B cell (primary cell): Measurements from ENCODE around the gene ADGRF5. TPM values are rescaled to one million over a fixed set of nuclear protein-coding genes. Genes with fewer than 3 reads are reported as not detected.

Source experiments
- ATAC-seq: fragments of 200-7000 bp; cut with Tn5 transposase; one replicate; pipeline ENCODE4 v1.10.0; 2021; ENCODE audit warnings: low read depth, mild to moderate bottlenecking, moderate number of reproducible peaks, moderate library complexity
- CTCF ChIA-PET: fragments of 350-600 bp; sonication (Branson Sonifier 250); formaldehyde crosslinking; loops from one replicate; lab custom pipeline; 2021; ENCODE audit warnings: antibody characterized with exemption, inconsistent platforms; lab: Charles Lee
- POLR2A ChIA-PET: fragments of 350-600 bp; sonication (Branson Sonifier 250); formaldehyde crosslinking; loops from one replicate; lab custom pipeline; 2021; ENCODE audit warnings: antibody characterized with exemption; lab: Charles Lee
- DNase-seq: peaks from one replicate; pipeline ENCODE4 v3.0.0; 2013
- H2AFZ ChIP-seq: 2 replicates; pipeline ENCODE4 v1.6.1; 2012; ENCODE audit warnings: mild to moderate bottlenecking, low read depth, low read length; ENCODE audit not compliant: insufficient read depth, poor library complexity, severe bottlenecking
- H3K27ac ChIP-seq, 2 donors: 1 replicate in 1 of 2; 2 replicates in 1 of 2; pipeline ENCODE4 v1.5.1; 2012 to 2013; ENCODE audit warnings: low read length in 2 of 2, mild to moderate bottlenecking in 2 of 2, moderate library complexity in 1 of 2
- H3K27me3 ChIP-seq, 4 experiments: fragments of 200-600 bp in 1 of 4; sonication (generic) in 1 of 4; replicated peaks in 1 of 4; 1 replicate in 2 of 4; 2 replicates in 2 of 4; pipeline versions ENCODE4 v1.6.1 to v1.7.0; 2013 to 2016; ENCODE audit warnings: low read length in 3 of 4, mild to moderate bottlenecking in 2 of 4, mixed read lengths in 1 of 4, moderate library complexity in 1 of 4; ENCODE audit not compliant: insufficient read depth in 4 of 4, control insufficient read depth in 3 of 4; ENCODE audit errors: control extremely low read depth in 1 of 4
- H3K36me3 ChIP-seq, 2 experiments: replicated peaks in 1 of 2; 1 replicate in 1 of 2; 2 replicates in 1 of 2; pipeline versions ENCODE4 v1.6.1 to v1.7.1; 2013; ENCODE audit warnings: low read length in 1 of 2; ENCODE audit not compliant: insufficient read depth in 2 of 2, control insufficient read depth in 1 of 2; ENCODE audit errors: control extremely low read depth in 1 of 2, extremely low read depth in 1 of 2
- H3K4me1 ChIP-seq, 2 donors: fragments of 200-600 bp in 1 of 2; sonication (generic) in 1 of 2; 1 replicate in 1 of 2; 2 replicates in 1 of 2; pipeline versions ENCODE4 v1.5.1 to v1.6.1; 2013 to 2017; ENCODE audit warnings: low read length in 2 of 2; ENCODE audit not compliant: control insufficient read depth in 2 of 2, insufficient read depth in 2 of 2
- H3K4me2 ChIP-seq: replicated peaks from 2 replicates; pipeline ENCODE3; 2012; ENCODE audit warnings: mild to moderate bottlenecking, low read depth, low read length; ENCODE audit not compliant: poor library complexity, severe bottlenecking
- H3K4me3 ChIP-seq, 5 experiments: fragments of 200-600 bp in 1 of 5; sonication (generic) in 1 of 5; 1 replicate in 3 of 5; 2 replicates in 2 of 5; pipeline versions ENCODE4 v1.5.1 to v1.7.0; 2011 to 2016; ENCODE audit warnings: low read length in 4 of 5, mild to moderate bottlenecking in 4 of 5, low read depth in 2 of 5, control low read depth in 1 of 5, moderate library complexity in 1 of 5; ENCODE audit not compliant: insufficient read depth in 1 of 5; ENCODE audit errors: control extremely low read depth in 1 of 5, extremely low read depth in 1 of 5
- H3K79me2 ChIP-seq: fragments of 200-600 bp; sonication (generic); one replicate; pipeline ENCODE4 v1.6.0; 2016; ENCODE audit warnings: low read length; ENCODE audit not compliant: control insufficient read depth, insufficient read depth
- H3K9ac ChIP-seq: fragments of 200-600 bp; sonication (generic); 2 replicates; pipeline ENCODE4 v1.6.1; 2017; ENCODE audit warnings: mild to moderate bottlenecking, low read length, moderate library complexity
- H3K9me3 ChIP-seq, 3 donors: one replicate each; pipeline versions ENCODE4 v1.6.1 to v1.7.1; 2013; ENCODE audit warnings: low read length in 2 of 3; ENCODE audit not compliant: control insufficient read depth in 2 of 3, insufficient read depth in 1 of 3; ENCODE audit errors: control extremely low read depth in 1 of 3
- H4K20me1 ChIP-seq: 2 replicates; pipeline ENCODE4 v1.6.0; 2012; ENCODE audit warnings: mild to moderate bottlenecking, low read length; ENCODE audit not compliant: insufficient read depth, control insufficient read depth, poor library complexity, severe bottlenecking
- H3K27ac Mint-ChIP-seq: one replicate; pipeline ENCODE4 v1.8.0; 2021; ENCODE audit warnings: mixed read lengths
- H3K27me3 Mint-ChIP-seq: one replicate; pipeline ENCODE4 v1.8.0; 2021; ENCODE audit warnings: mixed read lengths
- H3K4me1 Mint-ChIP-seq: one replicate; pipeline ENCODE4 v1.8.0; 2021; ENCODE audit warnings: mixed read lengths
- H3K4me3 Mint-ChIP-seq: one replicate; pipeline ENCODE4 v1.8.0; 2021; ENCODE audit warnings: mixed read lengths
- H3K9me3 Mint-ChIP-seq: one replicate; pipeline ENCODE4 v1.8.0; 2022; ENCODE audit warnings: mixed read lengths; ENCODE audit not compliant: insufficient read depth
- EZH2 ChIP-seq: IDR thresholded peaks from 2 replicates; pipeline ENCODE4 v1.6.1; 2012; ENCODE audit warnings: borderline replicate concordance, low read depth, mild to moderate bottlenecking, moderate library complexity, low read length; ENCODE audit not compliant: insufficient read depth, poor library complexity, severe bottlenecking
- WGBS: methylation state at CpG from one replicate; pipeline ENCODE4 v1.1.5; 2013; ENCODE audit warnings: missing lambda C conversion rate; ENCODE audit not compliant: insufficient coverage; 5-methylcytosine and 5-hydroxymethylcytosine counted together
- intact Hi-C: fragments of 100-400 bp; cut with micrococcal nuclease; formaldehyde crosslinking; loops from one replicate; pipeline ENCODE4 v1.10.0; 2022
- polyA plus RNA-seq: library from polyadenylated mRNA; depleted of rRNA; stranded (reverse); fragments of >200 nt; gene quantifications from 2 replicates; pipeline ENCODE4 v1.2.3, GENCODE V29; 2012
- total RNA-seq, 2 donors: library from RNA; stranded (reverse); fragments of 120-200 nt in 1 of 2; gene quantifications; 1 replicate in 1 of 2; 2 replicates in 1 of 2; pipeline versions ENCODE4 v1.2.3 to v1.2.4, GENCODE V29; 2013 to 2022
- TF ChIP-seq, protein P1 (sequence below): fragments of 200-600 bp; IDR thresholded peaks from one replicate; pipeline ENCODE4 v1.8.0; 2022; ENCODE audit warnings: antibody characterized with exemption, mild to moderate bottlenecking

ADGRF5 gene
- total and polyA plus RNA-seq, 2 donors (not counting 1 experiment from before 2014, with no cell fraction given), result not detected

DNA sequence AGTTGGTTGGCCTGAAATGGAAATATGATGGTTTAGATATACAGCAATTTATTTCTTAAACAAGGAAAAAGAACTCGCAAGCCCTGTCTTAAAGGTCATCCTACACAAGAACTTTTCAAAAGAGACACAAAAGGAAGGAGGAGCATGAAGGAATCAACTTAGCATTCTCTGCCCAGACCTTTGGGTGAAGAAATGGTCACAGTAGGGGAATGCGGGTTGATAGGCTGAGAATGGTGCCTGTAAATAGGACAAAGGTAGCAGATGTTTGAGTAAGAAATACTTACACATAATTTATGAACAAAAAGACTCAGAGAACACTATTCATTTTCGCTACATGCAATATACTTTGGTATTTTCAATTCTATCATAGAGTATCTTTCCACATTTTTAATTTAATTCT lies 15.0 kb downstream of the ADGRF5 start:
- intact Hi-C loops, result no loop called here
- no CpG with 5 or more reads among the region's 3 CpGs for WGBS
- H3K36me3 ChIP-seq, result no peaks in the 10 kb centered on the region
- no peaks in the 10 kb centered on the region for H3K27me3 ChIP-seq
- H3K9me3 ChIP-seq, result no peaks in the 10 kb centered on the region
- CTCF ChIA-PET, result no interaction called here
- H2AFZ ChIP-seq, result no peak overlapping the region
- Mint-ChIP-seq H3K4me1 (no peaks in the 10 kb centered on the region), H3K9me3 (no peaks in the 10 kb centered on the region), H3K4me3 (no peak overlapping the region), H3K27ac (no peak overlapping the region), H3K27me3 (peaks cover 2% of the 10 kb centered on the region)
- H3K4me2 ChIP-seq, result no peak overlapping the region
- no peaks in the 10 kb centered on the region for H4K20me1 ChIP-seq
- H3K4me1 ChIP-seq, result no peaks in the 10 kb centered on the region
- no peak overlapping the region for H3K9ac ChIP-seq
- ATAC-seq (no peak), DNase-seq (no peak)
- POLR2A ChIA-PET, result no interaction called here
- no peak for TF ChIP-seq EZH2
- TF ChIP-seq, protein P1, sequence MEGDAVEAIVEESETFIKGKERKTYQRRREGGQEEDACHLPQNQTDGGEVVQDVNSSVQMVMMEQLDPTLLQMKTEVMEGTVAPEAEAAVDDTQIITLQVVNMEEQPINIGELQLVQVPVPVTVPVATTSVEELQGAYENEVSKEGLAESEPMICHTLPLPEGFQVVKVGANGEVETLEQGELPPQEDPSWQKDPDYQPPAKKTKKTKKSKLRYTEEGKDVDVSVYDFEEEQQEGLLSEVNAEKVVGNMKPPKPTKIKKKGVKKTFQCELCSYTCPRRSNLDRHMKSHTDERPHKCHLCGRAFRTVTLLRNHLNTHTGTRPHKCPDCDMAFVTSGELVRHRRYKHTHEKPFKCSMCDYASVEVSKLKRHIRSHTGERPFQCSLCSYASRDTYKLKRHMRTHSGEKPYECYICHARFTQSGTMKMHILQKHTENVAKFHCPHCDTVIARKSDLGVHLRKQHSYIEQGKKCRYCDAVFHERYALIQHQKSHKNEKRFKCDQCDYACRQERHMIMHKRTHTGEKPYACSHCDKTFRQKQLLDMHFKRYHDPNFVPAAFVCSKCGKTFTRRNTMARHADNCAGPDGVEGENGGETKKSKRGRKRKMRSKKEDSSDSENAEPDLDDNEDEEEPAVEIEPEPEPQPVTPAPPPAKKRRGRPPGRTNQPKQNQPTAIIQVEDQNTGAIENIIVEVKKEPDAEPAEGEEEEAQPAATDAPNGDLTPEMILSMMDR, result no peak
- H3K4me3 ChIP-seq, result no peak overlapping the region
- H3K79me2 ChIP-seq, result no peaks in the 10 kb centered on the region
- no peak overlapping the region for H3K27ac ChIP-seq

DNA sequence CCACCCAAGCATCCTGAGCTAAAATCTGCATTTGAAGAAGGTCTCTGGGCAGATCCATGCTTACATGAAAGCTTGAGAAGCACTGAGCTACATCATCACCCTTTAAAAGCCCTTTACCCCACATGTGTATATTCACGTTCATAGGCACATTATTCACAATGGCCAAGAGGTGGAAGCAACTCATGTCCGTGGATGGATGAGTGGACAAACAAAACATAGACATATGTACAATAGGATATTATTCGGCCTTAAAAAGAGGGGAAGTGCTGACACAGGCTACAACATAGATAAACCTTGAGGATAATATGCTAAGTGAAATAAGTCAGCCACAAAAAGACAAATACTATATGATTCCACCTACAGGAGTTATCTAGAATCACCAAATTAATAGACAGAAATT lies 17.6 kb downstream of the ADGRF5 start:
- Histone ChIP-seq H2AFZ (no peak overlapping the region), H3K27me3 (no peaks in the 10 kb centered on the region), H3K27ac (no peak overlapping the region), H3K4me3 (no peak overlapping the region), H3K9me3 (no peaks in the 10 kb centered on the region), H4K20me1 (no peaks in the 10 kb centered on the region), H3K79me2 (no peaks in the 10 kb centered on the region), H3K9ac (no peak overlapping the region), H3K36me3 (no peaks in the 10 kb centered on the region), H3K4me2 (no peak overlapping the region), H3K4me1 (no peaks in the 10 kb centered on the region)
- ChIA-PET POLR2A (no interaction called here), CTCF (no interaction called here)
- no peak for DNase-seq
- H3K27ac Mint-ChIP-seq, result no peak overlapping the region
- ATAC-seq, result no peak
- H3K4me1 Mint-ChIP-seq, result no peaks in the 10 kb centered on the region
- no CpG with 5 or more reads among the region's 3 CpGs for WGBS
- TF ChIP-seq, protein P1, result no peak
- TF ChIP-seq EZH2, result no peak
- H3K27me3 Mint-ChIP-seq, result peaks cover 8% of the 10 kb centered on the region
- H3K4me3 Mint-ChIP-seq, result no peak overlapping the region
- intact Hi-C loops, result no loop called here
- H3K9me3 Mint-ChIP-seq, result no peaks in the 10 kb centered on the region
